ENCODE data around the gene EEF1AKMT4.
A peak's percentile ranks its signal among the peaks of the same experiment; 100 is the strongest.

EEF1AKMT4 gene

GRCh38 chr3:184236033-184236410 lies 13.4 kb upstream of the EEF1AKMT4 start:
- DNase-seq, result no peak

GRCh38 chr3:184236636-184237035 lies 12.8 kb upstream of the EEF1AKMT4 start:
- DNase-seq, result no peak

GRCh38 chr3:184237211-184237610 lies 12.3 kb upstream of the EEF1AKMT4 start:
- no peak for DNase-seq

- DNase-seq, result no peak
Observed at GRCh38 chr3:184237807-184238206, 11.7 kb upstream of the EEF1AKMT4 start.

GRCh38 chr3:184238246-184238818 lies 11.1 kb upstream of the EEF1AKMT4 start:
- DNase-seq, result no peak

- no peak for DNase-seq
Observed at GRCh38 chr3:184239221-184239620, 10.3 kb upstream of the EEF1AKMT4 start.

- DNase-seq, result no peak
Observed at GRCh38 chr3:184239708-184240107, 9.8 kb upstream of the EEF1AKMT4 start.

- DNase-seq, result no peak
Observed at GRCh38 chr3:184240384-184241140, 8.9 kb upstream of the EEF1AKMT4 start.

GRCh38 chr3:184241141-184241446 lies 8.4 kb upstream of the EEF1AKMT4 start:
- no peak for DNase-seq

- peak; percentile 79 for DNase-seq
Observed at GRCh38 chr3:184241447-184242296, 7.8 kb upstream of the EEF1AKMT4 start.

- no peak for DNase-seq
Observed at GRCh38 chr3:184242297-184242685, 7.2 kb upstream of the EEF1AKMT4 start.

- peak; percentile 78 for DNase-seq
Observed at GRCh38 chr3:184248454-184249411, 739 bp upstream of the EEF1AKMT4 start, which contains the start of gene ALG3. ALG3 (minus strand) TSS chr3:184248962; CDS start chr3:184248940, 22 bp downstream.

GRCh38 chr3:184250167-184250828 lies 826 bp downstream of the EEF1AKMT4 start:
- DNase-seq, result peak; percentile 92

GRCh38 chr3:184255291-184256039 lies 6.0 kb downstream of the EEF1AKMT4 start:
- DNase-seq, result no peak

- no peak for DNase-seq
Observed at GRCh38 chr3:184257083-184257915, 7.8 kb downstream of the EEF1AKMT4 start.

- DNase-seq, result no peak
Observed at GRCh38 chr3:184258926-184259325, 9.5 kb downstream of the EEF1AKMT4 start.

- DNase-seq, result no peak
Observed at GRCh38 chr3:184259396-184259877, 10.0 kb downstream of the EEF1AKMT4 start.

GRCh38 chr3:184259878-184260723 lies 10.6 kb downstream of the EEF1AKMT4 start:
- no peak for DNase-seq

GRCh38 chr3:184260724-184261269 lies 11.3 kb downstream of the EEF1AKMT4 start:
- no peak for DNase-seq

All from NCI-H510A treated with DMSO at 0.1 percent for 48 hours (cell line).